HG02973 (cell line): ENCODE measurements around the gene MED27.

Experiments used
- ATAC-seq: cut with Tn5 transposase; IDR thresholded peaks from one replicate; pipeline ENCODE4 v1.9.1; 2021; ENCODE audit warnings: moderate library complexity; ENCODE audit not compliant: unreplicated experiment

Gene MED27

DNA sequence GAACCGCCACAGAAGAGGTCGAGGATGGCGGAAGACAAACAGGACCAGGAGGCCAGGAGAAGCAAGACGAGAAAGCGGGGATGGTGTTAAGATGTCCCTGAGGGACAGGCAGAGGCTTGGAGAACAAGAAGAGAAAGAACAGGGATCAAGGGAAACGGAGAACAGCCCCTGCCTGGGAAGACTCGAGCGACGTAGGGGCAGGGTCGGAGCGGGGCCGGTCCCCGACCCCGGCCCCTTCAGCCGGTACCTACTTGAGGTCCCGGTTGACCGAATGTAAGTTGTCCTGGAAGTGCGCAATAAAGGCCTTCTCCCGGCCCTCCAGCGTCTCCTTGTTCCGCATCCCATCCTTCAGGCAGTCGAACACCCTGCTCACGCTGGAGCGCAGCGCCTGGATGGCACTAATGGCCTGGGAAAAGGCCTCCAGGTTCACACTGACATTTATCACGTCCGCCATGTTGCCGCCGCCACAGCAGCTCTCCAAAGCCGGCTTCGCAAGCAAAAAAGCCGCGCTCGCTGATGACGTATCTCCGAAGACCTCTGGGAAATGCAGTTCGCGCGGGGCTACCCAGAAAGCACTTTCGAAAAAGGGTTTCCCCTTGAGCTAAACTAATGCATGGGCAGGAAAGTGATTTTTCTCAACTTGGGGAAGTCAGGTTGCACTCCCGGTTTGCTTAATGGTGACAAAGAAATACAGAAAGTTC is at the start of gene MED27:
Gene MED27 (minus strand): TSS at position 477 of the 701 bp plus-strand sequence. CDS start 23 bp downstream, at position 454.
- ATAC-seq: peak; percentile 76

- no peak for ATAC-seq
Measured at GRCh38 chr9:132127888-132128534, 48.3 kb upstream of the MED27 start.

DNA sequence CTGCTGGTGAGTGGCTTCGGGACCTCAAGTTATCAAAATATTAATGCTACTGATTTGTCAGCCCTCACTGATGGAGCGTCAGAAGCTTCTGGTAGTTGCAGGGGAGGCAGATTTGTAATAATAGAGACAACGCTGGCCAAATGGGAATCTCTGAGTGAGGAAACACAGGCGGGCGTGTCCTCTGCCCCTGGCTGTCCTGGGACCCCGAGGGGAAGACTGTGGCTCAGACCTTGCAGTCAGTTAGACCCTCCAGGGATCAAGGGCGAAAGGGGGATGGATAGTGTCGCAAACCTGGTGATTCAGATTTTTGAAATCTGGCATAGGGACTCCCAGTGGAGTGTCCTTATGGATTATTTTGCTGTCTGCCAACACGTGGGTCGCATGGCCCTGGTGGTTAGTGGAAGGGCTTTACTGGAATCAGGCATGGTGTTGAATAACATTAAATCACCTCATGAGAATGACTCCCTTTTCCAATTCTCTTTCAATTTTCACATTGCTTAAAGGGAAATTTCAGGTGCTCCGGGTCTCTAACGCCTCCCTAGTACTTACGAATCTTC is 47.1 kb upstream of the MED27 start:
- ATAC-seq: no peak

DNA sequence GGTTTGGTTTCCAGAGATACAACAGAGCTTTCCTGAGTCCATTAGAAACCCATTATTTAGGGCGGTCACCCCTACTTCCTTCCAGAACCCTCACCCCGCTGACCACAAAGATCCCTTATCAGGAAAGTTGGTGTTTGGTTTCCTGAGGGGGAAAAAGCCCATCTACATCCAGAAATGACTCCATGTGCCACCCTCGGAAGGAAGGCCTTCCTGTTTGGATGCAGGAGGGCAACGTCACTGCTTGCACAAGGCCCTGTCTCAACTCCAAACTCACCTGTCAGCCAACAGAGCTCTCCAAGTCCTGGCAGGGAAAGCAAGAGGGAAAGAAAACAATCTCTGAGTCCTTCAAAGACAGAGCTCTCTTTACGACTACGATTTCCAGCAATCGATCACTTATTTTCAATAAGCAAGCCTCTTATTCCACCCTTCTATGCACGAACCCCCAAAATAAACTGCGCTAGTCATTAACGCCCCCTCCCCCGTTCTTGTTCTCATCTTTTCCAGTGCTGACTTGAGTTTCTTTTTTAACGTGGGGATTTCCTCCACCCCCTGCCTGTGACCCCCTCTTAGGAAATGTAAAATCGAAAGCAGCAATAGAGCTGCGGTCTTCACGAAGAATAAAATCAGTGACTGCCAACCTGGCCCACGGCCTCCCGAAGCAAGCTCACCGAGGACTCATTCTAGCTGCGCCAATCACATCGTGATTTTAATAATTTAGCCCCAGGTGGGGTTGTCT is 46.4 kb upstream of the MED27 start:
- ATAC-seq: no peak

DNA sequence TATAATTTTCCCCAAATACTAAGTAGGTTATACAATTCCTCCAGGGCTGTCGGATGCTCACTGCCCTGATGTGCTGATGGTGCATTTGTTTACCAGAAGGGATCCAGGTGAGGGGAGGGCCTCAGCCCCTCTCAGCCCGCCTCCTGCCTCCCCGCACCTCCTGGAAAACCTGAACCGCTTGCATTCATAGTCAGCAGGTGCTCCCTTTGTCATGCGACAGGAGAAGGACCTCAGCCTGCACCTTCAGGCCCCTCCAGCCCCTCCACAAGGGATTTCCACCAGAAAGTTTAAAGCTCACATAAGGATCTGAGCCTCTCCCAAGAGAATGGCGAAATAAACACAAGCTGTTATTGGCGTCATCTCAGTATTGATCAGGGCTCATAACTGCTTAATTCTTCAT is 45.7 kb upstream of the MED27 start:
- ATAC-seq: no peak

DNA sequence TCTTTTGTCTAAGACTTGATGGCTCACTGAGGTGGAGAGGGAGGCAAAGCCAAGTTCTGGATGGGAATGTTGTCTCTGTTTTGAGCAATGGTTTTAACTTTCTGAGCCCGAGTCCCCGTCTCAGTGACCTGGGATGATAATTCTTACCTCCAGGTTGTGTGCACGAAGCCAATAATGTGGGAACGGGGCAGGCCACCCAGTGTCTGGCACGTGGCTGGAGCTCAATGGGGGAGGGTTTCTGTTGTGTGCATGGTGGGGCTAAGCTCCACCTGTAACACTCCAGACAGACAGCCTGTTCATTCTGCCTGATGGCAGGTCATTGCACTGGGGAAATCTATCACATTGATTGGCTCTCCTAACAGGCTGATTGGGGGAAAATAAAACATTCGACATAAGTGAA is 45.1 kb upstream of the MED27 start:
- ATAC-seq: no peak

DNA sequence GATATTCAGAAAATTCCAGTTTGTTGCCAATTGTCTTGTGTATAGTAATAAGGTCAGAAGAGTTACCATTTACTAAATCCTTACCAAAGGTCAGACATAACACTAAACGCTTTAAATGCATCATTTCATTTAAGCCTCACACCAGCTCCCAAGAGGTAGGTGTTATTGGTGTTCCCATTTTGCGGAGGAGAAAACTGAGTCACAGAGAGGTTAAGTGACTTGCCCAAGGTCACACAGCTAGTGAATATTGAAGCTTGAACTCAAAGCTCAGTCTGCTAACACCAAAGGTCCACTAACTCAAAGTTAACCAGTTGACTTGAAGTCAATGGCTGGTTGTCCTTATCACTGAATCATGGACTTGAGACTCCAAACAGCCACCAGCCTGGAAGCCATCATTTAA is 41.4 kb upstream of the MED27 start:
- no peak for ATAC-seq

DNA sequence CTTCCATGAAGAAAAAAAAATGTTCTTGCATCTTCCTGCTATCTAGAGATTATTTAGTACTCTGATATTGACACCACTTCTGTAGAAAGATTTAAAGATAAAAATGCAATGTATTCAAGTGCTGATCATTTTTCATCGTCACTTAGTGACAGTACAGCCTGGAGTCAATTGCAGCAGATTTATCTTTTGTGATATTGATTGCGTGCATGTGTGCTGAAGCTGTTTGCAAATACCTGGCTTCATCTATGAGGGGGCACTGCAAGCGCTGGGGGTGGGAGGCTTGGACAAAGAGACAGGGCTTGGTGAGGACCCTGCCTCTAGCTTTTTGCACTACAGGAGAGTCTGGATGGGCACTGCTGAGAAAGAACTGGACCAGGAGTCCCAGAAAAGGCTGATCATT is 38.0 kb upstream of the MED27 start:
- ATAC-seq: no peak

- no peak for ATAC-seq
Measured at GRCh38 chr9:132116583-132116982, 36.9 kb upstream of the MED27 start.

DNA sequence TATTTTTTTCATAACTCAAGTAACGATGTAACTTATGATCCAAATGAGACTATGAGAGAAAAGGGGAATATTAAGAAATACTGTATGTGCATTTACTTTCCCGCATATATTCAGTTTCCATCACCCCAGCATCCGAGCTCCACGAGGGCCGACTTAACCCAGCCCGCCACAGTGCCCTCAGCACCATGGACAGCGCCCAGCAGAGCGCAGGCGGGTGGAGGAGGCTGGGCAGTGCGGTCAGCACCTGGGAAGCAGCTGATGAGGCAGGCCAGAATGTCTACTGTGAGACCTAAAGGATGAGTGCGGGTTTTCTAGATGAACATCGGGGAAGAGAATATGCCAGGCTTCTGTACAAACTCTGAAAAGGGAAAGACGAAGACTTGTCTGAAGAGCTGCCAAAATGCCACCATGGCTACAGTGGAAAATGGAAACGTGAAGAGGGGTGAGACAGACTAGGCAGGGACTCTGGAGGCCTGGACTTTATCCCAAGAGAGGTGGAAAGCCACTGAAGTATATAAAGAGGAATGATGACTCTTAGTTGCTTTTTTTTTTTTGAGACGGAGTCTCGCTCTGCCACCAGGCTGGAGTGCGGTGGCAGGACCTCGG is 34.5 kb upstream of the MED27 start:
- ATAC-seq: no peak

DNA sequence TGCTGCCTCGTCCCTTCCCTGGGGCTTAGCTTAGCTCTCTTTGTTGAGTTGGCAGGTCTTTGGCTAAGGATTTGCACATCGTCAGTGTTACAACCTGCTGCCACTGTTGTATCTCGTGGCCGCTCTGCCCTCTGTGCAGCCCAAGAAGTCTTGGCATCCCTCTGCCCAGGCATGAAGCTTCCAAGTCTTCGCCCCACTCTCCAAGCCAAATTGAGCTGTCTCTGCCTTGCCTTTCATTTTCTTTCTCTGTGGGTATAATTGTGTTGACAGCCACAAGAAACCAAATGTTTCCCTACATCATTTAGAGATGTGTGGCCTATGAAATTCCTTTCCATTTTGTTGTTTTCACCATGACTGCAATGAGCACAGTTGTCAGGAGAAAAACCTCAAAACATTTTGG is 29.6 kb upstream of the MED27 start:
- ATAC-seq: no peak

- no peak for ATAC-seq
Measured at GRCh38 chr9:132108728-132109127, 29.1 kb upstream of the MED27 start.

- ATAC-seq: no peak
Measured at GRCh38 chr9:132099741-132100407, 20.2 kb upstream of the MED27 start.

- ATAC-seq: no peak
Measured at GRCh38 chr9:132099167-132099566, 19.5 kb upstream of the MED27 start.

DNA sequence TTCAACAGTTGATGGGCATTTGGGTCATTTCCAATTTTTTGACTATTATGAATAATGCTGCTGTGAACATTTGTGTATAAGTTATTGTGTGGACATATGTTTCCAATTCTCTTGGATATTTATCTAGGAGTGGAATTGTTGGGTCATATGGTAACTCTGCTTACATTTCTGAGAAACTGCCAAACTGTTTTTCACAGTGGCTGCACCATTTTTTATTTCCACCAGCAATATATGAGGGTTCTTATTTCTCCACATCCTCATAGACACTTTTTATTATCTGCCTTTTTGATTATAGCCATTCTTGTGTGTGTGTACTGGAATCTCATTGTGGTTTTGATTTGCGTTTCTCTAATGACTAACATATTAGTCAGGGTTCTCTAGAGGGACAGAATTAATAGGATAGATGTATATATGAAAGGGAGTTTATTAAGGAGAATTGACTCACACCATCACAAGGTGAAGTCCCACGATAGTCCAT is 14.7 kb upstream of the MED27 start:
- no peak for ATAC-seq

- no peak for ATAC-seq
Measured at GRCh38 chr9:132090771-132091170, 11.1 kb upstream of the MED27 start.

GRCh38 chr9:132087438-132088030 is 7.9 kb upstream of the MED27 start:
- no peak for ATAC-seq

- ATAC-seq: no peak
Measured at GRCh38 chr9:132082188-132082587, 2.5 kb upstream of the MED27 start.

- no peak for ATAC-seq
Measured at GRCh38 chr9:132078699-132079356, 839 bp downstream of the MED27 start.
